ENCODE results near the gene SRA1.

DNA sequence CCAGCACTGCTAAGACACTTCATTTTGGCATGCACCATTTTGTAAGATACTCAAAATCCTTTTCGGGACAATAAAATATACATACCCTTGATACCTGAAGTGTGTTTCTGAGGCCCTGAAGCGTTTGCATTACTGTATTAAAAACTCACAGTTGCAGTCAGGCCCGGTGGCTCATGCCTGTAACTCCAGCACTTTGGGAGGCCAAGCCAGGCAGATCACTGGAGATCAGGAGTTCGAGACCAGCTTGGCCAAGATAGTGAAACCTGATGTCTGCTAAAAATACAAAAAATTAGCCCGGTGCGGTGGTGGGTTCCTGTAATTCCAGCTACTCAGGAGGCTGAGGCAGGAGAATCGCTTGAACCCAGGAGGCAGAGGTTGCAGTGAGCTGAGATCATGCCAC lies 12.3 kb downstream of the SRA1 start:
- TF ChIP-seq CTCF (IDR thresholded peaks at IDR 0.05): no peak
- no peak for TF ChIP-seq POLR2A (IDR thresholded peaks at IDR 0.05)

Measured in heart left ventricle (tissue), 13 donors.